Measurements from ENCODE around the gene CDK5. TPM values are rescaled to one million over a fixed set of nuclear protein-coding genes. Genes with fewer than 3 reads are reported as not detected.

The CDK5 gene
- total RNA-seq, 1 experiment from 2014 or later, result 29.3 TPM

DNA sequence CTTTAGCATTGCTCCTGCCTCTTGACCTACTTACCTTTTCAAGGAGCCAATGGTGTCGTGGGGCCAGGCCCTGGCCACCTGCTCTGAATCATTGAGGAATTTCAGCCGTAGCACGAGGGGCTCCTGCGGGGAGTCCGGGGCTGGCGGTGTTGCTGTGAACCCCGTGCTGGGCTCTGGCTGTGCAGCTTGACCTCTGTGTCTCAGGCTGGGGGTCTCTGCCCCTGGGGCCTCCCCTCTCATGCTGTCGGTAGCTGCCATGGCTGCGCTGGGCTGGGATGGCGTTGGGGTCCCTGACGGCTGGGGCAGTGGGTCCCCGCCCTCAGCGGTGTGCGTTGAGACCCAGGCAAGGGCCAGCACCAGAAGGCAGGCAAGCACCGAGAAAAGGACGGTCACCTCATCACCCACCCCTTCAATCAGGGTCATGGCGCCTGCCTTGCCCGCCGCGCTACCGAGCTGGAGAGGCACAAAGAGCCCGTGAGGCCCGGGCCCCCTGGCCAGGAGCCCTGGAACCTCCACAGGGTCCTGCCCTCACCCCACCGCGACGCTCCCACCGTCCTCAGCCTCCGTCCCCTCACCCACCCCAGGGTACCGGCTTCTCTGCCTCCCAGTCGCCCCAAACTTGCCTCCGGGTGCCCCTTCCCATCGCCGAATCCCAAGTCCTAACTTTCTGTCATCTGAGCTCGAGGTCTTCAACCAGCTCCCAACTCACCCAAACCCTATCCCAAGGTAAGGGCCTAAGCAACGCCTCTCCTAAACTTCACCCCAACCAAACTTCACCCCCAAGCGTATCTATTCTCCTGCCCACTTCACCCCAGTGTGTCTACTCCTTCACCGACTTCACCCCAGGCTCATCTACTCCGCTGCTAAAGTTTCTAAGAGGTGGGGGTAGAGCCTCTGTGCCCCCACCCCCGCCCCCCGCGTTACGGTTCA, 24.7 kb upstream of the CDK5 start:
- no peak for DNase-seq (ENCODE audit: low read depth in 1 of 2, low spot score in 2 of 2)
- Histone ChIP-seq H3K27ac (peak overlapping the region; percentile 33), H3K4me3 (peak overlapping the region; percentile 75), H3K4me1 (replicated peaks) (peaks cover 51% of the 10 kb centered on the region), H3K9me3 (replicated peaks) (no peaks in the 10 kb centered on the region; the same call in 1 of the 2 replicates), H3K36me3 (peaks cover 43% of the 10 kb centered on the region), H3K27me3 (replicated peaks) (no peaks in the 10 kb centered on the region)

DNA sequence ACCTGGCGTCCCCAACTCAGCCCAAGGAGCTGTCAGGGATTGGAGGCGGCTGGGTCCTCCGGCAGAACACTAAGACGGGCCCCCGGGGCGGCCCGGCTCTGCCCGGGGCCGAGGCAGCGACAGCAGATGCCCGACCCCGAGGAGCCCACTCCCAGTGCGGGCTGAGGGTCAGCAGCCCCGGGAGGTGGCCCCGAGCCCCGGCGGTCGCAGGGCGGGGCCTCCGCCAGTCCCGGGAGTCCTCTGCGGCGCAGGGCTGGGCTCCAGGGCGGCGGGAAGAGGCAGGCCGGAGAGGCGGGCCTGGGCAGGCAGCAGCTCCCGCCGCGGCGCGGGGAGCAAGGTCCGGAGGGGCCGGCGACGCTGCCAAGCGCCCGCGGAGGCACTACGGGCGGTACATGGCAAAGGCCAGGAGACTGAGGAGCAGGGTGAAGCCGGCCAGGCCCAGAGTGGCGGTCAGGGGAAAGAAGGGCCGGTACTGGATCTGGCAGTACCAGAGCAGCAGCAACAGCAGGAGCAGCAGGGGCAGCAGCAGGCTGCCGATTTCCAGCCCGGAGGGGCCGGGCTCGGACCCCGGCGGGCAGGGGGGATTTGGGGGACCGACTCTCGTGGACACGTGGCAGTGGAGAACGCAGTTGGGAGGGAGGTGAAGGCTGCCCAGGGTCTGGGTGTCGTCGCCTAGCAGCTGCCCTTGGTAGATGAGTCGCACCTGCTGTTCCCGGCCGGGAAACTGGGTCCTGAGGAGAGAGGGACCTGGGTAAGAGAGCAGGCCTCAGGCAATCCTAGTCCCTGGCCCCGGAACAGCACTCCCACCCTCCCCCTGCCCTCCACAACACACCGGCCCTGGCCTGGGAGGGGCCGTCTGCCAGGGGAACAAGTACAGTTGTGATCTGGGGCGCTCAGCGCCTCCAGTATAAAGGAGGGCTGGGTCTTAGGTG, 23.7 kb upstream of the CDK5 start:
- Histone ChIP-seq H3K9me3 (replicated peaks) (no peaks in the 10 kb centered on the region), H3K4me3 (peak overlapping the region; percentile 88), H3K27ac (peak overlapping the region; percentile 10; the same call in 1 of the 2 replicates), H3K4me1 (replicated peaks) (peaks cover 45% of the 10 kb centered on the region), H3K36me3 (peaks cover 52% of the 10 kb centered on the region), H3K27me3 (replicated peaks) (no peaks in the 10 kb centered on the region)
- DNase-seq (ENCODE audit: low read depth in 1 of 2, low spot score in 2 of 2), result no peak

DNA sequence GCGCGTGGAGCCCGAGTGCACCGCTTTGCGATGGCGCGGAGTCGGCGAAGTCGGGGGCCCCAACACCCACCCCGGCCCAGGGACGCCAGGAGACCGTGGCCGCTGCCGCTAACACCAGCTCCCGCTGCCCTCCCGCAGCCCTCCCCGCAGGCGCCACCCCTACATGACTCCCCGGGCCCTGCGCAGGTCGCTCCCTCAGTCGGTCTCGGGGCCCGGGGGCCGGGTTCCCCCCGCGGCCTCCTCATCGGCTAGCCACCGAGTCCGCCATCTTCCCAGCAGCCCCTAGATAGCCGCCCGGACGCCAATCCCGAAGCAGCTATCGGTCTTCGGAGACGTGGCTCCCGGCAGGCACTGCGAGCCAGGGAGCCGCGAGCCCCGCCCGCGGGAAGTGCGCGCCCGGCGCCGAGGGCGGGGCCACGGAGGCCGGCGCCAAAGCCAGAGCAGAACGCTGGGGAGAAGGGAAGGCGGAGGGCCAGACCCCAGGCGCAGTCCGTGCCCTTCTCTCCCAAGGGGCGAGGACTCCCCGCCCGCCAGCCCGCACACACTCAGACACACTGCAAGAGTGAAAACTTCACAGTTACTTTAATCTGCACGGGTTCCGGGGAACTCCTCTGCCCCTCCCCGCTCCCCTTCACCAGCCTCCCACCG, 22.9 kb upstream of the CDK5 start, which contains the start of gene FASTK:
FASTK (minus strand) TSS at position 288 of the 648 bp plus-strand sequence; CDS start at position 245, 43 bp downstream.
- peaks cover 41% of the 10 kb centered on the region for H3K4me1 ChIP-seq (replicated peaks)
- H3K4me3 ChIP-seq, result peak within 1 kb of the TSS; percentile 88
- DNase-seq (ENCODE audit: low read depth in 1 of 2, low spot score in 2 of 2), result peak; percentile 83 to 90
- peaks cover 60% of the 10 kb centered on the region for H3K36me3 ChIP-seq
- peak within 1 kb of the TSS; percentile 60 for H3K27ac ChIP-seq
- H3K27me3 ChIP-seq (replicated peaks), result no peaks in the 10 kb centered on the region
- H3K9me3 ChIP-seq (replicated peaks), result no peaks in the 10 kb centered on the region

DNA sequence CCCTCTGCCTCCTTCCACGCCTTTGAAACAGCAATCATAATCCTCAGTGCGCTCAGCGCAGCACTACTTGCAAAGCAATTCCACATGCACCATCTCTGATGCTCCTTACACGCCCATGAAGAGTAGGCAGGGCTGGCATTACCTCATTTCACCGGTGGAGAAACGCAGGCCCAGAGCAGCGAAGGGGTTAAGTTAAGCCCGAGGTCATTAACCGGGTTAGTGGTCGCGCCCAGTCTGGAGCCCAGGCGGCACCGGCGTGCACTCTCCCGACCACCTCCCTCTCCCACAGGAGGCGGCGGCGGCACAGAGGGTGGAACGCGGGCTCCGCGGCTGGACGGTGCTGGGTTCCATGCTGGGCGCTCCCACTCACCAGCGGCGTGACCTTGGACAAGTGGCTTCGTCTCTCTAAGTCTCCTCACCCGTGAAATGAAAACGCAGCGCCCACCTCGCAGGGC, 22.4 kb upstream of the CDK5 start:
- H3K27ac ChIP-seq, result peak overlapping the region; percentile 60
- DNase-seq (ENCODE audit: low read depth in 1 of 2, low spot score in 2 of 2), result peak in 1 of 2 experiments; percentile 32
- peak overlapping the region; percentile 88 for H3K4me3 ChIP-seq
- peaks cover 37% of the 10 kb centered on the region for H3K4me1 ChIP-seq (replicated peaks)
- H3K9me3 ChIP-seq (replicated peaks), result no peaks in the 10 kb centered on the region
- peaks cover 66% of the 10 kb centered on the region for H3K36me3 ChIP-seq
- H3K27me3 ChIP-seq (replicated peaks), result no peaks in the 10 kb centered on the region

DNA sequence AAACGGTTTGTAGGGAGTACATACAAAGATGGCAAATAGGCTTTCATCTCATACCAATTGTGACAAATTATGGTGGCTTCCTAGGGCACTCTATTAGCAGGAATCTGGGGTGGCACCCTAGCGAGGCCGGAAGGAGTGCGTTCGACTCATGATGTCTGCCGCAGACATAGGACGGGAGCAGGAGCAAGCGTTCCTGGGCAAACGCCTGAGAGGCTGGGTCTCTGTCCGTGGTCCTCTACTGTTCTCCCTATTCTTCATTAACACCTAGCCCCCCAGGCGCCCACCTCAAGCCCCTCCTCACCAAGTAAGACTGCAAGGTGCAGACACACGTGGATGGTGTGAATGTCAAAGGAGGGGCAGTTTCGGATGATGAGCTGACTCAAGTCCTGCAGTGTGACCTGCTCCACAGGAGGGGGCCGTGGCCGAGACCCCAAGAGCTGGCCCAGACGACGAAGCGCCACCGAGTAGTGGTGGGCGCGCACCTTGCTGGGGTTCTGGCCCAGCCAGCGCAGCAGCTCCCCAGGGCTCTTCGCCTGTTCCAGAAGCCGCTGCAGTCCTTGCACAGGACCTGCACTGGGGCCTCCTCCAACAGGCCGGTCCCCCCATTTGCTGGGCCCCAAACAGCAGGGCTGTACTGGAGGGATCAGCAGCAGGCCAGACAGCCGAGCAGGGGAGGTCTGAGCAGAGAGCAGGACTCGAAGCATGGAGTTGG, 21.7 kb upstream of the CDK5 start:
- Histone ChIP-seq H3K27ac (no peak overlapping the region), H3K4me1 (replicated peaks) (peaks cover 37% of the 10 kb centered on the region)
- DNase-seq (ENCODE audit: low read depth in 1 of 2, low spot score in 2 of 2), result no peak

DNA sequence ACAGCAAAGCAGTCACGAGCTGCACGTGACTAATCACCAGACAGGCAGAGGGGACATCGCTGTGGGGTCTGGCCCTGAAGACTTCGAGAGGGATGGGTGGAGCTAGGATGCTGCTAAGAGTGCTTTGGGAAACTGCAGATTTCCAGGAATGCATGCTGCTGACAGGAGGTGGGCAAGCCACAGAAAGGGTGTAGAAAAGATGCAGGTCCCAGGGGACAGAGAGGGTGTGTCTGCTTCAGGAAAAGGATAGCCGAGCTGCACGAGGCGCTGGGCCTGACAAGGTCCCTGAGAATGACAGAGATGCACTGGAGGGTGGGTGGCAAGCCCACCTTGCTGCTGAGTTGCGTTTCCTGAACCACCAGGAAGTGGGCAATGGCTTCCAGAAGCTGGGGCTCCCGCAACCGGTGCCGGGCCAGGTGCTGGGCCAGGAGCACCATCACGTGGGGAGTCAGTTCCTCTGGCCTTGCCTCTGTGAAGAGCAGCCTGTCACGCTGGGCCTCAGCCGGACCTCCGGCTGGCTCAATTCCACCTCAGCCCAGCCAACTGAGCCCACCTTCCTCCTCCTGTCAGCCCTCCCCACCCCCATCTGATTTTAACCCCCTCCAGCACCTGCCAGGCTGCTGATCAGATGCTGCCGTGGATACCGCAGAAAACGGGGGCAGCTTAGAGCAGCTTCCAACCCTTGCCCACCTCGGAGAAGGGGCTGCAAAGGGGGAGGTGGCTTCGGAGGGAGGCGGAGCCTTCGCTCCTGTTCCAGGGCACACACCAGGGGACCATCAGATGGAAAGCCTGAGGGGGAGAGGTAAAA, 20.7 kb upstream of the CDK5 start:
- Histone ChIP-seq H3K27me3 (replicated peaks) (no peaks in the 10 kb centered on the region), H3K4me3 (no peak overlapping the region), H3K36me3 (peaks cover 82% of the 10 kb centered on the region), H3K4me1 (replicated peaks) (peaks cover 32% of the 10 kb centered on the region), H3K9me3 (replicated peaks) (no peaks in the 10 kb centered on the region), H3K27ac (no peak overlapping the region)
- DNase-seq (ENCODE audit: low read depth in 1 of 2, low spot score in 2 of 2), result no peak

More for the DNA sequence above, 21.7 kb upstream of the CDK5 start:
- Histone ChIP-seq H3K27me3 (replicated peaks) (no peaks in the 10 kb centered on the region), H3K36me3 (peaks cover 73% of the 10 kb centered on the region), H3K9me3 (replicated peaks) (no peaks in the 10 kb centered on the region), H3K4me3 (peak overlapping the region; percentile 88)

DNA sequence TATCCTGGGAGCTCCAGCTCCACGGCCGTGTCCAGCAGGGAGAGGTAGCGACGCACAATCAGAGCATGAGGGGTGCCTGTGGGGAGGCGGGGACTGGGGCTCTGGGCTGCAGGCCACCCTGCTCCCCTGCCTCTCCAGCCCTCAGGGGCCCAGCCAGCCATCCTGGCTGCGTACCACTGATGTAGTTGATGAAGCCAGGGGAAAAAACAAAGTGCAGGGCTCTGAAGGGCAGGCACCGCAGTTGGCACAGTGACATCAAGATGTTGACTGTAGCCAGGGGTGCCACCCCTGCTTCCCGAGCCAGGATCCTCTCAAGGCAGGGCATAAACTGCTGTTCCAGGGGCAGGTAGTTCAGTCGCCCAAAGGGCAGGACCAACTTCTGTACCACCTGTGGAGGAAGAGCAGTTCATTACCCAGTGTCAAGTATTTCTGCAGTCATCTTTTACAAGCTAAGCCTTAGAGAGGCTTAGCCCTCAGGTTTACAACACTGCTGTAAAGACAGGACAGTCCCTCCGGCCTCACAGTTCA, 20.1 kb upstream of the CDK5 start:
- H3K27ac ChIP-seq, result no peak overlapping the region
- H3K9me3 ChIP-seq (replicated peaks), result no peaks in the 10 kb centered on the region
- peaks cover 84% of the 10 kb centered on the region for H3K36me3 ChIP-seq
- DNase-seq (ENCODE audit: low read depth in 1 of 2, low spot score in 2 of 2), result no peak
- H3K27me3 ChIP-seq (replicated peaks), result no peaks in the 10 kb centered on the region
- H3K4me1 ChIP-seq (replicated peaks), result peaks cover 30% of the 10 kb centered on the region
- H3K4me3 ChIP-seq, result no peak overlapping the region

DNA sequence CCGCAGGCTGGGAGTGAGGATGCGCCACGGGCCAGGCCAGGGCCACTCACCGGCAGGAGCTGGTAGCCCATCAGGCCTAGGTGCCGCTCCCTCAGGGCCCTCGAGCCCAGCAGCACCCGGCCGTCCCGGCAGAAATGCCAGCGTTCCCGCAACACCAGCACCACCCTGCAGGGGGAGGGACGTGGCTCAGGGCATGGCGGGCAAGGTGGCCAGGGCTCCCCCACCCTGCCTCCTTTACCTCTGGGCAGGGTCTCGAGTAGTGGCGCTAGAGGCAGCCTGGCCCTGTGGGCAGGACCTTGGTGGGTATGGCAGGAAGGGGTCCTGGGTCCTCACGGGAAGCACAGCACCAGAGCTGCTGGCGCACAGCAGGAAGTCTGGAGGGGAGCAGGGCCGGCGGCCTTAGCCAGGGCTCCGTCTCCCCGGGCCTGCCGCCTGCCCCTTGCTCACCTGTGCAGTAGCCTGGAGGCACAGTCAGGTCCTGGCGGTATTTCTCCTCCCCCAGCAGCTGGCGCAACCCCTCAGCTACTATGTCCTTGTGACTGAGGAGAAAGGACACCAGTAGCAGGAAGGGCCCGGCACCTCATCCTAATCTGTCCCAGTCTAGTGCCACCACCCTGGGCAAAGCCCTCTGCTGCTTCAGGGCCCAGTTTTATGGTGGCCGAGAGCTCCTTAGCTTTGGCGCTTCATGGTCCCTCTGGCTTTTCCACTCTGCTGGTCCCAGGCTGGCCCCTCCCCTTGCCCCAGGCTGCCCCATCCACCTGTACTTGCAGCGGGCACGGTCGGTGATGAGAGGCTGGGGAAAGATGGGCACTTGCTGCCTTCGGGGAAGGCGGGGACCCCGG, 19.4 kb upstream of the CDK5 start:
- Histone ChIP-seq H3K27ac (no peak overlapping the region), H3K27me3 (replicated peaks) (no peaks in the 10 kb centered on the region), H3K4me3 (no peak overlapping the region), H3K9me3 (replicated peaks) (no peaks in the 10 kb centered on the region), H3K4me1 (replicated peaks) (peaks cover 24% of the 10 kb centered on the region), H3K36me3 (peaks cover 90% of the 10 kb centered on the region)
- DNase-seq (ENCODE audit: low read depth in 1 of 2, low spot score in 2 of 2), result no peak

DNA sequence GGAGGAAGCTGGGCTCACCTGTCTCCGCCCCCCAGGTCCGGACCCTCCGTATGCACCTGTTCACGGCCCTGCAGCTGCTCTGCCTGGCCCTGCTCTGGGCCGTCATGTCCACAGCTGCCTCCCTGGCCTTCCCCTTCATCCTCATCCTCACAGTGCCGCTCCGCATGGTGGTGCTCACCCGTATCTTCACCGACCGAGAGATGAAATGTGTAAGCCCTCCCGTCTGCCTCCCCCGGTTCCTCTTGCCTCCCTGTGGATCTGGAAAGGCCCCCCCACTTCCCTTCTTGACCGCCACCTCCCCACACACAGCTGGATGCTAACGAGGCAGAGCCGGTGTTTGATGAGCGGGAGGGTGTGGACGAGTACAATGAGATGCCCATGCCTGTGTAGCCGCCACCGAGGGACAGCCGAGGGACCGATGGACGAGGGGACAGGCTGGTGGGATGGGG, 18.3 kb upstream of the CDK5 start:
- H3K27ac ChIP-seq, result no peak overlapping the region
- H3K9me3 ChIP-seq (replicated peaks), result no peaks in the 10 kb centered on the region
- H3K27me3 ChIP-seq (replicated peaks), result no peaks in the 10 kb centered on the region
- DNase-seq (ENCODE audit: low read depth in 1 of 2, low spot score in 2 of 2), result no peak
- peaks cover 90% of the 10 kb centered on the region for H3K36me3 ChIP-seq
- H3K4me1 ChIP-seq (replicated peaks), result peaks cover 13% of the 10 kb centered on the region
- H3K4me3 ChIP-seq, result no peak overlapping the region

DNA sequence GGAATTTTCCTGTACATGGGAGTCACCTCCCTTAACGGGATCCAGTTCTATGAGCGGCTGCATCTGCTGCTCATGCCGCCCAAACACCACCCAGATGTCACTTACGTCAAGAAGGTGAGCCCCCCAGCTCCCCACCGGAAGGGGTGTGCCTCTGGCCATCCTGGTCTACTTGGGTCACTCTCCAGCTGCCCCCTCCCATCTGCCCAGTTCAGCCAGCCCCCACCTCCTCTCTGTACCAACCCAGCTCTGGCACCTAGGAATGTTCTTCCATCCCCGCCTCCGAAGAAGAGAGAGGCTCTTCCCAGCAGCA, 17.9 kb upstream of the CDK5 start:
- no peak overlapping the region for H3K4me3 ChIP-seq
- no peaks in the 10 kb centered on the region for H3K9me3 ChIP-seq (replicated peaks)
- DNase-seq (ENCODE audit: low read depth in 1 of 2, low spot score in 2 of 2), result no peak
- H3K27me3 ChIP-seq (replicated peaks), result no peaks in the 10 kb centered on the region
- no peak overlapping the region for H3K27ac ChIP-seq
- H3K36me3 ChIP-seq, result peaks cover 91% of the 10 kb centered on the region
- H3K4me1 ChIP-seq (replicated peaks), result peaks cover 10% of the 10 kb centered on the region

DNA sequence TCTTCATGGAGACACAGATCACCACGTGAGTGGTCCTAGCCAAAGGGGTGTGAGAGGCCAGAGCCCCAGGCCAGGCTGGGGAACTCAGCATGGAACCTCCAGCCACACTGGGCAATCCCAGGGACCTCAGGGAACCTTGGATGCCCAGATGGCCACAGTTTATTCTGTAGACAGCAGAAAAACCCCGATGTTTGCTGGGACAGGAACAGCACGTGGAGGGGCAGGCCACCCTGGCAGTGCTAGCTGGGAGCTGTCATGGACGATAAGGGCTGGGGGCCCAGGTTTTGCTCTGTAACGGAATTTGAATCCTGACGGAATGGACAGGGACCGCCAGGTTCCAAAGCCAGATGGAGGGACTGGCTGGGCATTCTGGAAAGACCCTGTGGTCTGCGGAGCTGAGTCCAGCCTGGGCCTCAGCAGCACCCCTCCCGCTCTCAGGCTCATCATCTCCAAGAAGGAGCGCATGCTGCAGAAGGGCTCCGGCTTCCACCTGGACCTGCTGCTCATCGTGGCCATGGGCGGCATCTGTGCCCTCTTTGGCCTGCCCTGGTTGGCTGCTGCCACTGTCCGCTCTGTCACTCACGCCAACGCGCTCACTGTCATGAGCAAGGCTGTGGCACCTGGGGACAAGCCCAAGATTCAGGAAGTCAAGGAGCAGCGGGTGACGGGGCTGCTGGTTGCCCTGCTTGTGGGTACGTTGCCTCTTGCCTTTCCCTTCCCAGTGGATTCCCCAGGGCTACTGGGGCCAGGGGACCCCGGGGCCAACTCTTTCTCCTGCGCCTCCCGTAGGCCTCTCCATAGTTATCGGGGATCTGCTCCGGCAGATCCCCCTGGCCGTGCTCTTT, 17.3 kb upstream of the CDK5 start:
- Histone ChIP-seq H3K4me1 (replicated peaks) (peaks cover 10% of the 10 kb centered on the region), H3K27me3 (replicated peaks) (no peaks in the 10 kb centered on the region), H3K9me3 (replicated peaks) (no peaks in the 10 kb centered on the region), H3K36me3 (peaks cover 92% of the 10 kb centered on the region), H3K4me3 (no peak overlapping the region), H3K27ac (no peak overlapping the region)
- DNase-seq (ENCODE audit: low read depth in 1 of 2, low spot score in 2 of 2), result no peak
